HG02973 (cell line): ENCODE measurements around the gene LYRM7.
"Not testable (repeated sequence)": the region's sequence is repeated elsewhere in the genome, so short reads cannot be mapped to it uniquely, and the experiment has no call there.

Source experiments
- ATAC-seq: cut with Tn5 transposase; IDR thresholded peaks from one replicate; pipeline ENCODE4 v1.9.1; 2021; ENCODE audit warnings: moderate library complexity; ENCODE audit not compliant: unreplicated experiment

Gene LYRM7

GRCh38 chr5:131171276-131171810 lies 599 bp downstream of the LYRM7 start:
- ATAC-seq: no peak

DNA sequence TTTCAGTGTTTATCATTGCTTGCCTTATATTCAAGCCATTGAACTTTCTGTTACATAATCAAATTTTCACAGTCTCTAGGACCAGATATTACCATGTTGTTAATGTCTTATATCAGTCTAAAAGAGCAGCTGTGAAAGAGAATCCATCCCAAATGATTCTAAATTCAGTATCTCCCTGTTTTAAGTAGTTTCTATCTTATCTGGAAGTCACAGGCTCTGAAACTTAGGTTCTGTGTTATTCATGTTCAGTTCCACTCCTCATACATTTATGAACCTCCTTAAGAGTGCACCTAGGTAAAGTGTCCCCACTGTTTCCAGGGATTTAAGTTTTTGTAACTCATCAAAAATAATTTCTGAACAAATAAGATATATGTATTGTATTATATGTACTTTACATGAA lies 9.7 kb downstream of the LYRM7 start:
- ATAC-seq: no peak

DNA sequence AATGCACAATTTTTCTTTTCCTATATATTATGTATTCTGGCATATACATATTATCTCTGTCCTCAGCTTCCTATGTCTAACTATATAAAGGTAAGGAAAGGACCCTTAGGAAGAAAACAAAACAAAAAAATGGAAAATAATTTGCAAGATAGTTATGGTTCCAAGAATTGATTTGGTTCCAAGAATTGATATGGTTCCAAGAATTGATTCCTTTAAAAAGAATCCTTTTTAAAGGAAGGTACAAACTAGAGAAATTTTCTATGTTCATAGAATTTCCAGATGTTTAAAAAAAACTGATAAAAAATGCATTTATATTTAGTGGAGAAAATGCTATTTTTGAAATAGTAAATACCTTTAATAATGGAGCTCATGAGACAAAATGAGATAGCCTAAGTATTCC lies 12.1 kb downstream of the LYRM7 start:
- ATAC-seq: no peak

GRCh38 chr5:131185523-131186104 lies 14.9 kb downstream of the LYRM7 start:
- ATAC-seq: no peak

GRCh38 chr5:131186561-131187256 lies 16.0 kb downstream of the LYRM7 start:
- no peak for ATAC-seq

DNA sequence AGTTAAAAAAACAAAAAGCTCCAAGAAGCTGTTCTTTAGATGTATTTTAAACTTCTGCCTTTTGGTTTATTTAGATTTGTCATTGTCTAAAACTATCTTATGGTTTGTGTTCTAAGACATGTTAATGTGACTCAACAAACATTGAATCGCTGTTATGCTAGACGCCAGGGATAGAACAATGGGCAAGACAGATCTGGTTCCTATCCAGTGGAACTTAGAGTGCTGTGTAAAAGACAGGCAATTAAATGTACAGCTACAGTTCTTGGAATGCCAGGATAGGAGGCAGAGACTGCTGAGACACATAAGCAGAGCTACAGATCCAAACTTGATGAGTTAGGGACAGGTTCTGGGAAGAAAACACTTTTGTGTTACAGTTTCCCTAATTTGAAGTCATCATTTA lies 22.4 kb downstream of the LYRM7 start:
- ATAC-seq: no peak

DNA sequence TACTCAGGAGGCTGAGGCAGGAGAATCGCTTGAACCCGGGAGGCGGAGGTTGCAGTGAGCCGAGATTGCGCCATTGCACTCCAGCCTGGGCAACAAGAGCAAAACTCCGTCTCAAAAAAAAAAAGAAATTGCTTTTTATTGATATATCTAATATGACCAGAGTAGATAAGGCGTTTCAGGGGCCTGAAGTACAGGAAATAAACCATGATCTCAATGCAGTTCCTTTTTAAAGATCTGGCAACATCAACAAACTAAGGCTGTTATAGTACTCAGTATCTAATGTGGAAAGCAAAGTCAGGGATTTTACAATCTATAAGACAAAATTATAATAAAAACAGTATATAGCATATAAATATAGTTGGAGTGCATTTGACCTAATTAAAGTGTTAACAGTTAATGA lies 23.2 kb downstream of the LYRM7 start:
- not testable (repeated sequence) for ATAC-seq

DNA sequence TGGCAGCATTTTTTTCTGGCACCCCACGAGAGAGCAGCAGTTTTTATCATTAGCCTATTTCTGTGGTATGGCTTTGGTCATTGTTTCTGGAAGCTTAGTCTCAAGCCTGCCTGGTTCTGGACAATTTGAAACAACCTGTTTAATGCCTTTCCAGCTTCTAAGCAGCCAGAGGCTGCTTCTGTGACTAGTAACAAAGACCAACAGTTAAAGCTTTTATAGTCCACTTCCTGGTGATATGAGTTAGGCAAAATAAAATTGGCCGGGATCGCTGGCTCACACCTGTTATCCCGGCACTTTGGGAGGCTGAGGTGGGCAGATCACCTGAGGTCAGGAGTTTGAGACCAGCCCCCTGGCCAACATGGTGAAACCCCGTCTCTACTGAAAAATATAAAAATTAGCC lies 24.0 kb downstream of the LYRM7 start:
- no peak for ATAC-seq

DNA sequence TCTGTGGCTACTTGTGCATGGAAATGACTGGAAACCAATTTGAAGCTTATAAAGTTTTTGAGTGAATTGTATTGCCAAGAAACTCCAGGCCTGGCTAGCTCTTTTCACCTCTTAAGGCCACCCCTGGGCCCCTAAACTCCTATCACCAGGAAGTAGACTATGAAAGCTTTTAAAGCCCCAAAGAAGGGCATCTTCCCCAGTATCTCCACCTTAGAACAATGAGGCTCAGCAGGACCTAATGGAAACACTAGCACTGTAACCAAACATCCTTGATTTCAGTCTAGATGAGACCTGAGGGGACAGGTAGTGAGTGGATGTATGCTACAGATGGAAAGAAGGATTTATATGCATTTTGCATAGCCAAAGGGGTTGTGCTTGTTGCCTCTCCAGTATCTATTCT lies 25.0 kb downstream of the LYRM7 start:
- ATAC-seq: no peak

DNA sequence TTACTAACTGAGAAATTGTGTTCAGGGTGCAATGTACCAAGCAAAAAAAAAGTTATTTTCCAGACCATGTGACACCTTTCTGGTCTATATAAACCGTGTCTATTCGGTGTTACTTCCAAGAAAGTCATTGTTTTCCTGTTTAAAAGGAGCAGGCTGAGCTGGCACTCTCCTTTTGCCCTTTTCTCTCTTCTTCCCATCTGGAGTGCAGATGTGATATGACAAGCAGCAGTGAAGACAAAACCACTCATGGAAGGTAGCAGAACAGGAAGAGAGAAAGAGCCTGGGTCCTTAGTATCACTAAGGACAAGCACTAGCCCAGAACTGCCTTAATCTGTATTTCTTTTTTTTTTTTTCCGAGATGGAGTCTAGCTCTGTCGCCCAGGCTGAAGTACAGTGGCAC lies 25.6 kb downstream of the LYRM7 start:
- ATAC-seq: no peak

DNA sequence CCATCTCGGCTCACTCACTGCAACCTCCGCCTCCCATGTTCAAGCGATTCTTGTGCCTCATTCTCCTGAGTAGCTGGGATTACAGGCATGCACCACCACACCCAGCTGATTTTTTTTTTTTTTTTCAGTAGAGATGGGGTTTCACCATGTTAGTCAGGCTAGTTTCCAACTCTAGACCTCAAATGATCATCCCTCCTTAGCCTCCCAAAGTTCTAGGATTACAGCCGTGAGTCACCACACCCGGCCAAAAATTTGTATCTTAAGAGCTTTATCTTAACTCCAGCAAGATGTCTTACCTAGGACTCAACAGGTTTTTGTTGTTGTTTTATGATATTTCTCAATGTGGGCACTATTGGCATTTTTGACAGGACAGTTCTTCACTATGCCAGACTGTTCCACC lies 27.9 kb downstream of the LYRM7 start:
- ATAC-seq: no peak

- no peak for ATAC-seq
These were observed 29.8 kb downstream of the LYRM7 start for GRCh38 chr5:131200560-131200959.

GRCh38 chr5:131204964-131205363 lies 34.2 kb downstream of the LYRM7 start:
- no peak for ATAC-seq

DNA sequence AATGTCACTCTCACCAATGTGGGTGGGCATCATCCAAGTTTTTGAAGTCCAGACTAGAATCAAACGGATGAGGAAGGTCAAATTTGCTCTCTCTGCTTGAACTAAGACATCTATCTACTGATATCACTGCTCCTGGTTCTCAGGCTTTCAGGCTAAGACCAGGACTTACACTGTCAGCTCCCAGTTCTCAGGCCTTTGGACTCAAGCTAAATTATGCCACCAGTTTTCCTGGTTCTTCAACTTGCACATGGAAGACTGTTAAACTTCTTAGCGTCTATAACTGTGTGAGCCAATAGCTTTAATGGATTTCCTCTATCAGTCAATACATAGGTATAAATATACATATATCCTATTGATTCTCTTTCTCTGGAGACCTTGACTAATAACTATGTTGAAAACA lies 35.3 kb downstream of the LYRM7 start:
- ATAC-seq: no peak

DNA sequence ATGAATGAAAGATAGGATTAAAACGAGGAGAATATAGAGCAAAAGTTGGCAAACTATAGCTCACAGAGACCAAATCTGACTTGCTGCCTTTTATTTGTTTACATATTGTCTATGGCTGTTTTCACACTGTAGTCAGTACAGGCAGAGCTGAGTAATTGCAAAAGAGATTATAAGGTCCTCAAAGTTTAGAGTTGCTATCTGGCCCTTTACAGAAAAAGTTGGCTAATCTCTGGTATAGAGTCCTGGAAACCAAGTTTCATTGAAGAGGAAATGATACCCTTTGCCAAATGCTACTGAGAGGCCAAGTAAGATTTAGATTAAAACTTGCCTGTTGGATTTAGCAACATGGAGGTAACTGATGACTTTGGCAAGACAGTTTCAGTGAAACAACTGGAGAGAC lies 36.0 kb downstream of the LYRM7 start:
- no peak for ATAC-seq

DNA sequence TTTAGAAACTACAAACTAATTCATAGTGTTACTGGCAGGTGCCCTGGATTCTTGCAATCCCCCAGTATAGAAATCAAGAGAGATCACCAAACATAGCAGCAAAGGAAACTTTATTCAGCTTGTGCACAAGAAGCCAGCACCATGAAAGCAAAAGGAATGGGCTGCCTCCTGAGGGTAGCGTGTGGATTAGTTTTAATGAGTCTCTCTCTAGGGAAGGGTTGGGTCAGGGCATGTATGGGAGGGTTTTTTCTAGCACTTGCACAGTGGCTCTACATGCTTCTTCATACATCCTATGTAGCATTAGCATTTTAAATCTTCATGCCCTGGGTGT lies 38.4 kb downstream of the LYRM7 start:
- ATAC-seq: no peak

- ATAC-seq: peak; percentile 86
These were observed 38.9 kb downstream of the LYRM7 start for GRCh38 chr5:131209506-131210150.

DNA sequence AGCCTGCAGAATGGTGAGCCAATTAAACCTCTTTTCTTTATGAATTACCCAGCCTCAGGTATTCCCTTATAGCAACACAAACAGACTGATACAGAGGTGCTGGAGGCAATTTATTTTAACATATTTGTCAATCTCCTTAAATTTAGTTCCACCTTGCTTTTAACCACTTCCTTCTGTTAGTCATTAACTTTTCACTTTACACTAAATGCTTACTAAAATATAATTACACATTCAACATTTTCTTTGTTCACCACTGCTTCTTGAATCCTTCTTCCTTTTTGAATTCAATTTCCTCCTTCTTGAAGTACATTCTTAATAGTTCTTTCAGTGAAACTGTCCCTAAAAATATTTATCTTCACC lies 39.4 kb downstream of the LYRM7 start:
- no peak for ATAC-seq

DNA sequence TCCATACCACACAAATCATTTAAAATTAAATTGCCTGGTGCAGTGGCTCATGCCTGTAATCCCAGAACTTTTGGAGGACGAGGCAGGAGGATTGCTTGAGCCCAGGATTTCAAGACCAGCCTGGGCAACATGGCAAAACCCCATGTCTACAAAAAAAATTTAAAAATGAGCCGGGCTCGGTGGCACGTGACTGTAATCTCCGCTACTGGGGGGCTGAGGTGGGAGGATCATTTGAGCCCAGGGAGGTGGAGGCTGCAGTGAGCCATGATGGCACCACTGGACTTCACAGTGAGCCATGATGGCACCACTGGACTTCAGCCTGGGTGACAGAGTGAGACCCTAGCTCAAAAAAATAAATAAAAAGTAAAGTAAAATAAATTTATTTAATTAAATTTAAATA lies 40.9 kb downstream of the LYRM7 start:
- ATAC-seq: no peak

- ATAC-seq: no peak
These were observed 41.8 kb downstream of the LYRM7 start for GRCh38 chr5:131212471-131213021.

DNA sequence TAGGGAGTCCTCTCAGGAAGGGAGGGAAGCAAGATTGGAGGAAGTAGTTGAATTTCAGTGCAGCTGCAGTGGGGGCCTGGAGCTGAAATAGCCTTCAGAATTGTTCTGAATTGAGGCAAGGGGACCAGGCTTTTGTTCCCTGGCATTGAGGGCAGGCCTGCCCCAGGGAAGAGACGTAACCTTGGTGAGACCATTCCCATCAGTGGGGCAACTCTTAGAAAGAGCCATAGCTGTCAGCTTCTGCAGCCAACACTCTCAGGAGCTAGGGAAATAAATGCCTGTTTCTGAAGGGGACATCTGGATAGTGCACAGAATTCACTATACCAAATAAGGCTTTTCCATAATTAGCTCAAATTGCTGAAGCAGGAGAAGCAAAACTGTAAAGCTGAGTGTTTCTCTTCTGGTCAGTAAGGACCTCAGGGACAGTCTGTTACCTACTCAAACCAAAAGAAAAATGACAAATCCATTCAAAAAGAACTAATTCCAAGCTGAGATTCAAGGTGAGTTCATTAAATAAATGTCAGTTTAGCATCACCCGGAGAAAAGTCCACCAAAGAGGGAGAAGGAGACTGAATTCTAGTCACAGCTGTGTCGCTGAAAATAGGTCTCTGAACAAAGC lies 44.0 kb downstream of the LYRM7 start:
- ATAC-seq: no peak

DNA sequence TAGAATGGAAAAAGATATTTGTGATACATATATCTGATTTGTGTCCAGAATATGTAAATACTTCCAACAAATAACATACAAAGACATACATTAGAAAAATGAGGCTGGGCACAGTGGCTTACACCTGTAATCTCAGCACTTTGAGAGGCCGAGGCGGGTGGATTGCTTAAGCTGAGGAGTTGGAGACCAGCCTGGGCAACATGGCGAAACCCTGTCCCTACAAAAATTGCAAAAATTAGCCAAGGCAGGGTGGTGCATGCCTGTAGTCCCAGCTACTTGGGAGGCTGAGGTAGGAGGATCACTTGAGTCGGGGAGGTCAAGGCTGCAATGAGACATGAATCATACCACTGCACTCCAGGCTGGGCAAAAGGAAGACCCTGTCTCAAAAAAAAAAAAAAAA lies 47.0 kb downstream of the LYRM7 start:
- ATAC-seq: no peak
